HepG2 (cell line): ENCODE data around the gene FETUB. TPM values are rescaled to one million over a fixed set of nuclear protein-coding genes. Genes with fewer than 3 reads are reported as not detected.
A peak's percentile ranks its signal among the peaks of the same experiment; 100 is the strongest.

Source experiments
- ARID5B ChIP-seq: IDR thresholded peaks from 2 replicates; pipeline ENCODE4 v1.4.0; 2020; ENCODE audit warnings: mild to moderate bottlenecking, missing genetic modification reagents
- CENPBD1 ChIP-seq: sonication (generic); formaldehyde crosslinking; IDR thresholded peaks from 2 replicates; pipeline ENCODE4 v1.8.0; 2022; ENCODE audit warnings: missing genetic modification reagents, low read depth, mild to moderate bottlenecking, borderline replicate concordance
- ETV5 ChIP-seq: IDR thresholded peaks from 2 replicates; pipeline ENCODE4 v1.6.1; 2018; ENCODE audit warnings: missing biosample characterization, missing genetic modification reagents, inconsistent platforms, borderline replicate concordance
- GPN1 ChIP-seq: sonication (generic); formaldehyde crosslinking; IDR thresholded peaks from 2 replicates; pipeline ENCODE4 v1.5.1; 2020; ENCODE audit warnings: missing genetic modification reagents, borderline replicate concordance
- MAFK ChIP-seq, 2 experiments: IDR thresholded peaks in 1 of 2; conservative IDR thresholded peaks in 1 of 2; 2 replicates each; pipeline ENCODE4 v1.6.1; 2011; ENCODE audit warnings: improper control_type of control experiment in 2 of 2, low read length in 2 of 2
- MBNL3 ChIP-seq: fragments of 250-450 bp; sonication (Bioruptor Pico); conservative IDR thresholded peaks from 2 replicates; pipeline ENCODE4 v1.8.0; 2022; ENCODE audit warnings: mild to moderate bottlenecking, inconsistent platforms
- MED1 ChIP-seq: sonication (generic); formaldehyde crosslinking; IDR thresholded peaks from 2 replicates; pipeline ENCODE4 v1.4.0; 2020; ENCODE audit warnings: missing genetic modification reagents
- NFAT5 ChIP-seq: sonication (generic); formaldehyde crosslinking; IDR thresholded peaks from 2 replicates; pipeline ENCODE4 v1.4.0; 2020; ENCODE audit warnings: missing genetic modification reagents
- NFIC ChIP-seq: IDR thresholded peaks from 2 replicates; pipeline ENCODE4 v1.6.1; 2012; ENCODE audit warnings: mild to moderate bottlenecking, low read length, inconsistent platforms
- NR2F1 ChIP-seq, 2 experiments: fragments of 450-650 bp in 1 of 2; formaldehyde crosslinking in 1 of 2; IDR thresholded peaks; 2 replicates each; pipeline versions ENCODE4 v1.5.0 to v1.6.1; 2016 to 2020; ENCODE audit warnings: mild to moderate bottlenecking in 1 of 2, missing compliant biosample characterization in 1 of 2, missing genetic modification reagents in 1 of 2, moderate library complexity in 1 of 2
- NR2F6 ChIP-seq, 2 experiments: IDR thresholded peaks; 2 replicates each; pipeline ENCODE4 v1.6.1; 2016; ENCODE audit warnings: antibody characterized with exemption in 1 of 2, mild to moderate bottlenecking in 1 of 2
- RARA ChIP-seq: IDR thresholded peaks from 2 replicates; pipeline ENCODE4 v1.6.1; 2016; ENCODE audit warnings: missing genetic modification reagents, missing compliant biosample characterization
- RNF2 ChIP-seq: fragments of 450-650 bp; conservative IDR thresholded peaks from 2 replicates; pipeline ENCODE4 v1.6.1; 2016; ENCODE audit warnings: low read depth
- ZBTB7A ChIP-seq: sonication (generic); formaldehyde crosslinking; IDR thresholded peaks from 2 replicates; pipeline ENCODE4 v1.8.0; 2022; ENCODE audit warnings: mild to moderate bottlenecking, missing genetic modification reagents
- ZNF160 ChIP-seq: sonication (generic); formaldehyde crosslinking; IDR thresholded peaks from 2 replicates; pipeline ENCODE4 v1.8.0; 2022; ENCODE audit warnings: mild to moderate bottlenecking, inconsistent platforms, missing genetic modification reagents
- ZNF670 ChIP-seq: sonication (generic); formaldehyde crosslinking; IDR thresholded peaks from 2 replicates; pipeline ENCODE4 v1.8.0; 2022; ENCODE audit warnings: mild to moderate bottlenecking, missing genetic modification reagents, borderline replicate concordance
- ZNF713 ChIP-seq: sonication (generic); formaldehyde crosslinking; IDR thresholded peaks from 2 replicates; pipeline ENCODE4 v1.4.0; 2020; ENCODE audit warnings: mild to moderate bottlenecking, missing genetic modification reagents
- ZNF776 ChIP-seq: sonication (generic); formaldehyde crosslinking; IDR thresholded peaks from 2 replicates; pipeline ENCODE4 v1.4.0; 2020; ENCODE audit warnings: mild to moderate bottlenecking, missing genetic modification reagents
- ZNF878 ChIP-seq: sonication (generic); formaldehyde crosslinking; IDR thresholded peaks from 2 replicates; pipeline ENCODE4 v1.8.1; 2023; ENCODE audit warnings: mild to moderate bottlenecking, missing genetic modification reagents, moderate library complexity
- polyA plus RNA-seq, 8 experiments: library from polyadenylated mRNA; depleted of rRNA in 3 of 8; stranded (reverse) in 7 of 8; unstranded in 1 of 8; fragments of >200 nt; fragmentation: Illumina TruSeq in 4 of 8; extraction: Trizol in 4 of 8; gene quantifications; 2 replicates each; pipeline versions ENCODE4 v1.2.1 to v1.2.3, GENCODE V29; 2011 to 2016; ENCODE audit warnings: low read depth in 4 of 8, missing spikeins in 1 of 8, mixed read lengths in 1 of 8; ENCODE audit not compliant: insufficient read depth in 1 of 8
- total RNA-seq, 5 experiments: library from RNA; depleted of rRNA; stranded (reverse); fragments of >200 nt; fragmentation: Illumina TruSeq; extraction: Trizol; gene quantifications; 2 replicates each; pipeline ENCODE4 v1.2.3, GENCODE V29; 2016; ENCODE audit warnings: low read depth in 1 of 5

The FETUB gene
- total and polyA plus RNA-seq, 2 of the 13 experiments (the other 11 are each of a cell fraction or from before 2014, with no cell fraction given): 2.1 to 4.4 TPM

- TF ChIP-seq ARID5B (peak; percentile 45; the same call in 1 of the 2 replicates), ZNF160 (CRISPR knock-in tag) (no peak), MBNL3 (CRISPR knock-in tag) (no peak), ZNF776 (no peak), NFAT5 (CRISPR knock-in tag) (no peak), CENPBD1 (CRISPR knock-in tag) (no peak), GPN1 (CRISPR knock-in tag) (no peak), RNF2 (no peak), NR2F1 (CRISPR knock-in tag; IDR thresholded peaks at IDR 0.05) (peak; percentile 42 to 55; a peak in 2 of 4 replicates), ZBTB7A (no peak), MAFK (conservative IDR thresholded peaks at IDR 0.05 in 1 of 2, IDR thresholded peaks at IDR 0.05 in 1 of 2; ENCODE audit: low read length in 2 of 2) (peak; percentile 90 to 92), RARA (CRISPR knock-in tag) (peak; percentile 24; the same call in 1 of the 2 replicates), ZNF878 (CRISPR knock-in tag) (0 out of 2 replicates have a peak, but pooled peaks have one; percentile 26), NFIC (0 out of 2 replicates have a peak, but pooled peaks have one; percentile 16), ZNF713 (CRISPR knock-in tag) (no peak), MED1 (peak; percentile 73; the same call in 1 of the 2 replicates), NR2F6 (IDR thresholded peaks at IDR 0.05) (peak; percentile 10; the same call in 1 of the 2 replicates), NR2F6 (CRISPR knock-in tag; IDR thresholded peaks at IDR 0.05) (0 out of 2 replicates have a peak, but pooled peaks have one; percentile 14), ZNF670 (CRISPR knock-in tag) (no peak), ETV5 (no peak)
Measured at GRCh38 chr3:186608624-186609215, 31.5 kb upstream of the FETUB start (continued).
